ENCODE measurements around the gene VAC14.
"Not testable (repeated sequence)": the region's sequence is repeated elsewhere in the genome, so short reads cannot be mapped to it uniquely, and the experiment has no call there.

DNA sequence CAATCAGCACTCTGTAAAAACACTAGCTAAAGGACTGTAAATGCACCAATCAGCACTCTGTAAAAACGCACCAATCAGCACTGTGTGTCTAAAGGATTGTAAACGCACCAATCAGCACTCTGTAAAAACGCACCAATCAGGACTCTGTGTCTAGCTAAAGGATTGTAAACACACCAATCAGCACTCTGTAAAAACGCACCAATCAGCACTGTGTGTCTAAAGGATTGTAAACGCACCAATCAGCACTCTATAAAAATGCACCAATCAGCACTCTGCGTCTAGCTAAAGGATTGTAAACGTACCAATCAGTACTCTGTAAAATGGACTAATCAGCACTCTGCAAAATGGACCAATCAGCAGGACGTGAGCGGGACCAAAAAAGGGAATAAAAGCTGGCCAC, 58.0 kb downstream of the VAC14 start:
- not testable (repeated sequence) for TF ChIP-seq POLR2A (IDR thresholded peaks at IDR 0.05; ENCODE audit: borderline replicate concordance, extremely low read depth, insufficient read depth, insufficient read length); YY1 (IDR thresholded peaks at IDR 0.05; ENCODE audit: extremely low read depth, insufficient replicate concordance, low read depth, low read length); CTCF (IDR thresholded peaks at IDR 0.05 in 2 of 3, conservative IDR thresholded peaks at IDR 0.05 in 1 of 3; ENCODE audit: borderline replicate concordance in 1 of 3, insufficient read depth in 1 of 3, low read depth in 2 of 3, low read length in 2 of 3); REST (IDR thresholded peaks at IDR 0.05; ENCODE audit: low read depth); ZBTB33 (IDR thresholded peaks at IDR 0.05; ENCODE audit: extremely low read depth, insufficient replicate concordance, low read length); CEBPB (IDR thresholded peaks at IDR 0.05; ENCODE audit: low read depth); ZNF274 (IDR thresholded peaks at IDR 0.05; ENCODE audit: low read depth, low read length)
